ENCODE data around the gene MYO5B.

DNA sequence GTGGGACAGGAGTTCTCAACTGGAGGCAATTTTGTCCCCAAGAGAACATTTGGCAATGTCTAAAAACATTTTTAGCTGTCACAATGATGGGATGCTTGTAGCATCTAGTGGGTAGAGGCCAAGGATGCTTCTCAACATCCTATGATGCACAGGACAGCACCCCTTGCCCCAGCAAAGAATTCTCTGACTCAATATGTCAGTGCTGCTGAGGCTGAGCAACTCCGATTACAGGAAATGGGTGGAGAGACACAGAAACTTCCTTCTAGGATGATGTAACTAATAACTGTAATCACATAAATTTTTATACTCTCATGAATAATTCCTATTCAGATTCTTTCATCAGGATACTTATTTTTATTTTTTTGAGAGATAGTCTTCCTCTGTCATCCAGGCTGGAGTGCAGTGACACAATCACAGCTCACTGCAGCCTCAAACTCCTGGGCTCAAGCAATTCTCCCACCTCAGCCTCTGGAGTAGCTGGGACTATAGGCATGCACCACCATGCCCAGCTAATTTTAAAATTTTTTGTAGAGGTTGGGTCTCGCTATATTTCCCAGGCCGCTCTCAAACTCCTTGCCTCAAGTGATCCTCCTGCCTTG, 261.3 kb downstream of the MYO5B start:
- TF ChIP-seq, protein P1, sequence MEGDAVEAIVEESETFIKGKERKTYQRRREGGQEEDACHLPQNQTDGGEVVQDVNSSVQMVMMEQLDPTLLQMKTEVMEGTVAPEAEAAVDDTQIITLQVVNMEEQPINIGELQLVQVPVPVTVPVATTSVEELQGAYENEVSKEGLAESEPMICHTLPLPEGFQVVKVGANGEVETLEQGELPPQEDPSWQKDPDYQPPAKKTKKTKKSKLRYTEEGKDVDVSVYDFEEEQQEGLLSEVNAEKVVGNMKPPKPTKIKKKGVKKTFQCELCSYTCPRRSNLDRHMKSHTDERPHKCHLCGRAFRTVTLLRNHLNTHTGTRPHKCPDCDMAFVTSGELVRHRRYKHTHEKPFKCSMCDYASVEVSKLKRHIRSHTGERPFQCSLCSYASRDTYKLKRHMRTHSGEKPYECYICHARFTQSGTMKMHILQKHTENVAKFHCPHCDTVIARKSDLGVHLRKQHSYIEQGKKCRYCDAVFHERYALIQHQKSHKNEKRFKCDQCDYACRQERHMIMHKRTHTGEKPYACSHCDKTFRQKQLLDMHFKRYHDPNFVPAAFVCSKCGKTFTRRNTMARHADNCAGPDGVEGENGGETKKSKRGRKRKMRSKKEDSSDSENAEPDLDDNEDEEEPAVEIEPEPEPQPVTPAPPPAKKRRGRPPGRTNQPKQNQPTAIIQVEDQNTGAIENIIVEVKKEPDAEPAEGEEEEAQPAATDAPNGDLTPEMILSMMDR (IDR thresholded peaks at IDR 0.05; ENCODE audit: poor library complexity) = no peak
- TF ChIP-seq EZH2 (IDR thresholded peaks at IDR 0.05; ENCODE audit: borderline replicate concordance) (no peak), EZH2phosphoT487 (IDR thresholded peaks at IDR 0.05; ENCODE audit: low read depth, severe bottlenecking, unreplicated experiment) (no peak)

Measured in hepatocyte (in vitro differentiated cells).